Measurements from ENCODE around the gene NODAL.

- TF ChIP-seq, protein P1, sequence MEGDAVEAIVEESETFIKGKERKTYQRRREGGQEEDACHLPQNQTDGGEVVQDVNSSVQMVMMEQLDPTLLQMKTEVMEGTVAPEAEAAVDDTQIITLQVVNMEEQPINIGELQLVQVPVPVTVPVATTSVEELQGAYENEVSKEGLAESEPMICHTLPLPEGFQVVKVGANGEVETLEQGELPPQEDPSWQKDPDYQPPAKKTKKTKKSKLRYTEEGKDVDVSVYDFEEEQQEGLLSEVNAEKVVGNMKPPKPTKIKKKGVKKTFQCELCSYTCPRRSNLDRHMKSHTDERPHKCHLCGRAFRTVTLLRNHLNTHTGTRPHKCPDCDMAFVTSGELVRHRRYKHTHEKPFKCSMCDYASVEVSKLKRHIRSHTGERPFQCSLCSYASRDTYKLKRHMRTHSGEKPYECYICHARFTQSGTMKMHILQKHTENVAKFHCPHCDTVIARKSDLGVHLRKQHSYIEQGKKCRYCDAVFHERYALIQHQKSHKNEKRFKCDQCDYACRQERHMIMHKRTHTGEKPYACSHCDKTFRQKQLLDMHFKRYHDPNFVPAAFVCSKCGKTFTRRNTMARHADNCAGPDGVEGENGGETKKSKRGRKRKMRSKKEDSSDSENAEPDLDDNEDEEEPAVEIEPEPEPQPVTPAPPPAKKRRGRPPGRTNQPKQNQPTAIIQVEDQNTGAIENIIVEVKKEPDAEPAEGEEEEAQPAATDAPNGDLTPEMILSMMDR (IDR thresholded peaks at IDR 0.05; ENCODE audit: low read depth, low read length, poor library complexity, severe bottlenecking), result no peak
- no peak for TF ChIP-seq EZH2phosphoT487 (IDR thresholded peaks at IDR 0.05; ENCODE audit: borderline replicate concordance, low read length)
Observed at GRCh38 chr10:70391654-70392053, 49.8 kb downstream of the NODAL start.

Data from DOHH2 (cell line).